ENCODE data around the gene QRICH2.

- no peak for TF ChIP-seq CTCF (conservative IDR thresholded peaks at IDR 0.05; ENCODE audit: low read depth, low read length)
- TF ChIP-seq BHLHE40 (IDR thresholded peaks at IDR 0.05; ENCODE audit: low read depth, low read length) = no peak
- no peak for TF ChIP-seq POLR2A (IDR thresholded peaks at IDR 0.05; ENCODE audit: low read depth, low read length)
- TF ChIP-seq SMC3 (IDR thresholded peaks at IDR 0.05; ENCODE audit: low read depth, low read length) = no peak
- no peak for TF ChIP-seq CEBPB (IDR thresholded peaks at IDR 0.05; ENCODE audit: low read depth, low read length)
- no peak for TF ChIP-seq MXI1 (IDR thresholded peaks at IDR 0.05; ENCODE audit: borderline replicate concordance, low read depth, low read length)
- TF ChIP-seq CHD1 (IDR thresholded peaks at IDR 0.05; ENCODE audit: low read depth, low read length) = no peak
- TF ChIP-seq RFX5 (IDR thresholded peaks at IDR 0.05; ENCODE audit: low read depth, low read length) = no peak
- TF ChIP-seq MAZ (IDR thresholded peaks at IDR 0.05; ENCODE audit: borderline replicate concordance, low read depth, low read length) = no peak
- no peak for TF ChIP-seq MAFK (IDR thresholded peaks at IDR 0.05; ENCODE audit: low read depth, low read length)
- no peak for TF ChIP-seq USF2 (IDR thresholded peaks at IDR 0.05; ENCODE audit: low read depth, low read length)
- TF ChIP-seq NFE2L2 (IDR thresholded peaks at IDR 0.05; ENCODE audit: low read depth, low read length) = no peak
- no peak for TF ChIP-seq RCOR1 (IDR thresholded peaks at IDR 0.05; ENCODE audit: insufficient replicate concordance, low read length)
- TF ChIP-seq RAD21 (IDR thresholded peaks at IDR 0.05; ENCODE audit: low read length) = no peak
Observed at GRCh38 chr17:76297436-76297835, 10.6 kb downstream of the QRICH2 start.
